Breast epithelium (tissue), 3 donors: ENCODE results near the gene TAF13.
"Not testable (repeated sequence)": the region's sequence is repeated elsewhere in the genome, so short reads cannot be mapped to it uniquely, and the experiment has no call there.

Experiments
- CTCF ChIP-seq, 3 donors: fragments of 450-650 bp; IDR thresholded peaks; one replicate each; pipeline ENCODE4 v1.5.1; 2016 to 2017; ENCODE audit warnings: antibody characterized with exemption in 3 of 3, mild to moderate bottlenecking in 3 of 3, moderate library complexity in 3 of 3
- POLR2A ChIP-seq: fragments of 450-650 bp; IDR thresholded peaks from one replicate; pipeline ENCODE4 v1.6.1; 2016; ENCODE audit warnings: antibody characterized with exemption, mild to moderate bottlenecking, moderate library complexity
- POLR2AphosphoS5 ChIP-seq, 3 donors: sonication (generic); formaldehyde crosslinking; IDR thresholded peaks; one replicate each; pipeline ENCODE4 v1.6.1; 2017; ENCODE audit warnings: antibody characterized with exemption in 3 of 3

DNA sequence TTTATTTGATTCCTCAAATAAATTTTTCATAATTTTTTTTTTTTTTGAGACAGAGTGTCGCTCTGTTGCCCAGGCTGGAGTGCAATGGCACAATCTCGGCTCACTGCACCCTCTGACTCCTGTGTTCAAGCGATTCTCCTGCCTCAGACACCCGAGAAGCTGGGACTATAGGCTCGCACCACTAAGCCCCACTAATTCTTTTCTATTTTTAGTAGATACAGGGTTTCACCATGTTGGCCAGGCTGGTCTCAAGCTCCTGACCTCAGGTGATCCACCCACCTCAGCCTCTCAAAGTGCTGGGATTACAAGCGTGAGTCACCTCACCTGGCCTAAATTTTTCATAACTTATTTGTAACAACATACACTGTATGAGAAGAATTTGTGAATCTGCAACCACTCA is 58.1 kb downstream of the TAF13 start:
- TF ChIP-seq CTCF (IDR thresholded peaks at IDR 0.05); POLR2A; POLR2AphosphoS5 (IDR thresholded peaks at IDR 0.05): not testable (repeated sequence)
